ENCODE measurements around the gene UGT1A9.

The UGT1A9 gene

GRCh38 chr2:233794128-233794658, 122.5 kb downstream of the UGT1A9 start:
- in situ Hi-C loops (cut with MboI; ENCODE audit: low sequenced_read_pairs), result no loop called here

- in situ Hi-C loops (cut with MboI; ENCODE audit: low sequenced_read_pairs), result no loop called here
These were observed 124.1 kb downstream of the UGT1A9 start for GRCh38 chr2:233795735-233796171.

- in situ Hi-C loops (cut with MboI; ENCODE audit: low sequenced_read_pairs), result no loop called here
These were observed 124.6 kb downstream of the UGT1A9 start for GRCh38 chr2:233796254-233796653.

- in situ Hi-C loops (cut with MboI; ENCODE audit: low sequenced_read_pairs), result no loop called here
These were observed 126.8 kb downstream of the UGT1A9 start for GRCh38 chr2:233798335-233799086.

GRCh38 chr2:233799087-233799665, 127.5 kb downstream of the UGT1A9 start:
- in situ Hi-C loops (cut with MboI; ENCODE audit: low sequenced_read_pairs), result no loop called here

- in situ Hi-C loops (cut with MboI; ENCODE audit: low sequenced_read_pairs), result no loop called here
These were observed 128.0 kb downstream of the UGT1A9 start for GRCh38 chr2:233799716-233800115.

- in situ Hi-C loops (cut with MboI; ENCODE audit: low sequenced_read_pairs), result no loop called here
These were observed 128.5 kb downstream of the UGT1A9 start for GRCh38 chr2:233800208-233800607.

GRCh38 chr2:233801357-233802131, 129.8 kb downstream of the UGT1A9 start:
- in situ Hi-C loops (cut with MboI; ENCODE audit: low sequenced_read_pairs), result no loop called here

- in situ Hi-C loops (cut with MboI; ENCODE audit: low sequenced_read_pairs), result no loop called here
These were observed 130.6 kb downstream of the UGT1A9 start for GRCh38 chr2:233802132-233802815.

GRCh38 chr2:233803292-233803911, 131.7 kb downstream of the UGT1A9 start:
- in situ Hi-C loops (cut with MboI; ENCODE audit: low sequenced_read_pairs), result no loop called here

GRCh38 chr2:233803994-233804393, 132.3 kb downstream of the UGT1A9 start:
- in situ Hi-C loops (cut with MboI; ENCODE audit: low sequenced_read_pairs), result no loop called here

- in situ Hi-C loops (cut with MboI; ENCODE audit: low sequenced_read_pairs), result no loop called here
These were observed 135.6 kb downstream of the UGT1A9 start for GRCh38 chr2:233807215-233807865.

GRCh38 chr2:233807966-233808935, 136.6 kb downstream of the UGT1A9 start:
- in situ Hi-C loops (cut with MboI; ENCODE audit: low sequenced_read_pairs), result no loop called here

GRCh38 chr2:233810385-233810784, 138.7 kb downstream of the UGT1A9 start:
- in situ Hi-C loops (cut with MboI; ENCODE audit: low sequenced_read_pairs), result no loop called here

GRCh38 chr2:233811087-233811486, 139.4 kb downstream of the UGT1A9 start:
- in situ Hi-C loops (cut with MboI; ENCODE audit: low sequenced_read_pairs), result no loop called here

- in situ Hi-C loops (cut with MboI; ENCODE audit: low sequenced_read_pairs), result no loop called here
These were observed 140.0 kb downstream of the UGT1A9 start for GRCh38 chr2:233811732-233812131.

GRCh38 chr2:233813236-233814055, 141.7 kb downstream of the UGT1A9 start:
- in situ Hi-C loops (cut with MboI; ENCODE audit: low sequenced_read_pairs), result no loop called here

All from hTERT RPE-1 (cell line).